D721Med (cell line): Measurements from ENCODE around the gene NECTIN1.

ENCODE experiments used
- DNase-seq: peaks from one replicate; pipeline ENCODE4 v3.0.0; 2011; ENCODE audit warnings: low spot score; ENCODE audit not compliant: insufficient read length
- FAIRE-seq: peaks from 2 replicates; lab custom pipeline; 2011; peaks lifted over from hg19 to GRCh38; lab: Jason Lieb, UNC
- CTCF ChIP-seq: IDR thresholded peaks from 2 replicates; pipeline ENCODE4 v1.5.1; 2012; ENCODE audit warnings: mild to moderate bottlenecking, control low read depth; ENCODE audit not compliant: insufficient read depth; ENCODE audit errors: missing control alignments

Gene NECTIN1

GRCh38 chr11:119700030-119700429, 29.0 kb downstream of the NECTIN1 start:
- TF ChIP-seq CTCF: no peak
- DNase-seq: no peak
- FAIRE-seq: no peak

GRCh38 chr11:119699227-119699626, 29.8 kb downstream of the NECTIN1 start:
- FAIRE-seq (no peak), DNase-seq (no peak)
- no peak for TF ChIP-seq CTCF

- no peak for TF ChIP-seq CTCF
- FAIRE-seq (no peak), DNase-seq (no peak)
Observed at GRCh38 chr11:119697882-119698281, 31.1 kb downstream of the NECTIN1 start.

- no peak for DNase-seq
- no peak for TF ChIP-seq CTCF
Observed at GRCh38 chr11:119697445-119697844, 31.6 kb downstream of the NECTIN1 start.

GRCh38 chr11:119696378-119697222, 32.4 kb downstream of the NECTIN1 start:
- TF ChIP-seq CTCF: no peak
- no peak for DNase-seq
- no peak for FAIRE-seq

More at GRCh38 chr11:119697445-119697844, 31.6 kb downstream of the NECTIN1 start:
- FAIRE-seq: no peak

- FAIRE-seq: no peak
- no peak for DNase-seq
- TF ChIP-seq CTCF: peak; percentile 13
Observed at GRCh38 chr11:119694334-119694733, 34.7 kb downstream of the NECTIN1 start.

- TF ChIP-seq CTCF: no peak
- no peak for FAIRE-seq
- no peak for DNase-seq
Observed at GRCh38 chr11:119693253-119693815, 35.7 kb downstream of the NECTIN1 start.
